GM23338 (cell line): ENCODE data around the gene ZBTB20. TPM values are rescaled to one million over a fixed set of nuclear protein-coding genes. Genes with fewer than 3 reads are reported as not detected.

Experiments used
- ATAC-seq: fragments of 200-7000 bp; cut with Tn5 transposase; 3 replicates; pipeline ENCODE4 v1.9.1; 2020
- DNase-seq: peaks from one replicate; pipeline ENCODE4 v3.0.0-alpha.2; 2015; ENCODE audit warnings: low spot score
- H2AFZ ChIP-seq: fragments of 200-600 bp; sonication (generic); 2 replicates; pipeline ENCODE4 v1.8.0; 2016; ENCODE audit warnings: antibody characterized with exemption, mild to moderate bottlenecking, moderate library complexity
- H3F3A ChIP-seq: fragments of 200-600 bp; sonication (generic); replicated peaks from 2 replicates; pipeline ENCODE4 v1.8.0; 2017; ENCODE audit warnings: antibody characterized with exemption, mixed run types, low read depth
- H3K27ac ChIP-seq: fragments of 200-600 bp; sonication (generic); 2 replicates; pipeline ENCODE4 v1.6.1; 2016; ENCODE audit warnings: low read depth
- H3K27me3 ChIP-seq: fragments of 200-600 bp; sonication (generic); 2 replicates; pipeline ENCODE4 v1.8.0; 2016; ENCODE audit warnings: mild to moderate bottlenecking, mixed run types, moderate library complexity; ENCODE audit not compliant: insufficient read depth
- H3K36me3 ChIP-seq: fragments of 200-600 bp; sonication (generic); 2 replicates; pipeline ENCODE4 v1.8.0; 2016; ENCODE audit warnings: mild to moderate bottlenecking; ENCODE audit not compliant: insufficient read depth
- H3K4me1 ChIP-seq: fragments of 200-600 bp; sonication (generic); 2 replicates; pipeline ENCODE4 v1.8.0; 2016; ENCODE audit warnings: mild to moderate bottlenecking, moderate library complexity; ENCODE audit not compliant: insufficient read depth
- H3K4me2 ChIP-seq: fragments of 200-600 bp; sonication (generic); 2 replicates; pipeline ENCODE4 v1.7.1; 2017; ENCODE audit warnings: mixed run types
- H3K4me3 ChIP-seq: fragments of 200-600 bp; sonication (generic); 2 replicates; pipeline ENCODE4 v1.6.1; 2016; ENCODE audit warnings: mixed run types
- H3K79me2 ChIP-seq: fragments of 200-600 bp; sonication (generic); replicated peaks from 2 replicates; pipeline ENCODE4 v1.8.0; 2017; ENCODE audit warnings: mild to moderate bottlenecking; ENCODE audit not compliant: insufficient read depth
- H3K9me2 ChIP-seq: fragments of 200-600 bp; sonication (generic); 2 replicates; pipeline ENCODE4 v1.8.0; 2017; ENCODE audit not compliant: insufficient read depth
- H4K20me1 ChIP-seq: fragments of 200-600 bp; sonication (generic); replicated peaks from 2 replicates; pipeline ENCODE4 v1.8.0; 2017; ENCODE audit warnings: mild to moderate bottlenecking; ENCODE audit not compliant: insufficient read depth
- H3K27ac Mint-ChIP-seq: 2 replicates; pipeline ENCODE4 v1.8.0; 2020; ENCODE audit warnings: inconsistent platforms, mild to moderate bottlenecking, moderate library complexity, mixed read lengths
- H3K27me3 Mint-ChIP-seq: 3 replicates; pipeline ENCODE4 v1.8.0; 2022; ENCODE audit warnings: low read depth, mild to moderate bottlenecking, moderate library complexity, mixed read lengths, inconsistent platforms; ENCODE audit not compliant: insufficient read depth, poor library complexity
- H3K36me3 Mint-ChIP-seq: 3 replicates; pipeline ENCODE4 v1.8.0; 2021; ENCODE audit warnings: low read depth, mild to moderate bottlenecking, inconsistent platforms, moderate library complexity, mixed read lengths
- H3K4me1 Mint-ChIP-seq: 3 replicates; pipeline ENCODE4 v1.8.0; 2020; ENCODE audit warnings: mild to moderate bottlenecking, inconsistent platforms, mixed read lengths
- H3K4me3 Mint-ChIP-seq: 3 replicates; pipeline ENCODE4 v1.8.0; 2021; ENCODE audit warnings: moderate library complexity, mild to moderate bottlenecking, inconsistent platforms, mixed read lengths
- H3K9me3 Mint-ChIP-seq: 3 replicates; pipeline ENCODE4 v1.8.0; 2020; ENCODE audit warnings: moderate library complexity, mild to moderate bottlenecking, inconsistent platforms, mixed read lengths
- ETS1 ChIP-seq: IDR thresholded peaks from 2 replicates; pipeline ENCODE4 v1.6.1; 2016; ENCODE audit warnings: antibody characterized with exemption
- JUNB ChIP-seq: IDR thresholded peaks from one replicate; pipeline ENCODE4 v1.6.1; 2016; ENCODE audit warnings: antibody characterized with exemption; ENCODE audit not compliant: unreplicated experiment
- NANOG ChIP-seq: IDR thresholded peaks from 2 replicates; pipeline ENCODE4 v1.6.1; 2016; ENCODE audit warnings: antibody characterized with exemption, borderline replicate concordance
- REST ChIP-seq: IDR thresholded peaks from one replicate; pipeline ENCODE4 v1.6.1; 2018; ENCODE audit warnings: antibody characterized with exemption; ENCODE audit not compliant: unreplicated experiment
- ZNF114 ChIP-seq: fragments of 250-450 bp; sonication (Bioruptor Pico); IDR thresholded peaks from 2 replicates; pipeline ENCODE4 v1.5.0; 2020; ENCODE audit warnings: mild to moderate bottlenecking, moderate library complexity
- ZNF462 ChIP-seq: fragments of 250-450 bp; sonication (Bioruptor Pico); IDR thresholded peaks from 2 replicates; pipeline ENCODE4 v1.5.0; 2020; ENCODE audit warnings: mild to moderate bottlenecking, moderate library complexity
- polyA plus RNA-seq: library from polyadenylated mRNA; unstranded; fragments of >200 nt; fragmentation: Nextera tagmentation; extraction: Ambion mirVana; gene quantifications from 2 replicates; pipeline ENCODE4 v1.2.1, GENCODE V29; 2016
- total RNA-seq: library from RNA; depleted of rRNA; stranded (reverse); fragments of >200 nt; shearing (Covaris generic); gene quantifications from 2 replicates; pipeline ENCODE4 v1.2.3, GENCODE V29; 2014

ZBTB20 gene
- total and polyA plus RNA-seq, 2 experiments from 2014 or later: 2.0 to 3.3 TPM

- H3K27me3 ChIP-seq: no peaks in the 10 kb centered on the region
- no peak overlapping the region for H3K27ac ChIP-seq
- DNase-seq (no peak), ATAC-seq (no peak)
- H3K79me2 ChIP-seq: no peaks in the 10 kb centered on the region
- Mint-ChIP-seq H3K4me3 (no peak overlapping the region), H3K9me3 (no peaks in the 10 kb centered on the region), H3K27me3 (no peaks in the 10 kb centered on the region), H3K36me3 (no peaks in the 10 kb centered on the region), H3K27ac (no peak overlapping the region), H3K4me1 (peaks cover 15% of the 10 kb centered on the region; the same call in 2 of the 3 replicates)
- no peak overlapping the region for H3K4me2 ChIP-seq
- no peak overlapping the region for H2AFZ ChIP-seq
- no peaks in the 10 kb centered on the region for H3F3A ChIP-seq
- H3K4me3 ChIP-seq: no peak overlapping the region
- no peaks in the 10 kb centered on the region for H3K36me3 ChIP-seq
- H4K20me1 ChIP-seq: no peaks in the 10 kb centered on the region
- no peaks in the 10 kb centered on the region for H3K9me2 ChIP-seq
- TF ChIP-seq REST (no peak), NANOG (no peak), ZNF462 (CRISPR knock-in tag) (no peak), ETS1 (no peak), JUNB (no peak), ZNF114 (CRISPR knock-in tag) (no peak)
- no peaks in the 10 kb centered on the region; the same call in 1 of the 2 replicates for H3K4me1 ChIP-seq
These were observed 644.9 kb downstream of the ZBTB20 start for GRCh38 chr3:114502204-114502603.
